Gastroesophageal sphincter (tissue), 3 donors: Measurements from ENCODE around the gene ALK.

Experiments
- CTCF ChIP-seq, 4 experiments: fragments of 200-600 bp in 2 of 4; fragments of 450-650 bp in 2 of 4; sonication (generic) in 1 of 4; IDR thresholded peaks; one replicate each; pipeline ENCODE4 v1.5.1; 2017 to 2019; ENCODE audit warnings: antibody characterized with exemption in 4 of 4, mild to moderate bottlenecking in 2 of 4, moderate library complexity in 2 of 4
- POLR2AphosphoS5 ChIP-seq: sonication (generic); formaldehyde crosslinking; IDR thresholded peaks from one replicate; pipeline ENCODE4 v1.6.1; 2017; ENCODE audit warnings: antibody characterized with exemption

DNA sequence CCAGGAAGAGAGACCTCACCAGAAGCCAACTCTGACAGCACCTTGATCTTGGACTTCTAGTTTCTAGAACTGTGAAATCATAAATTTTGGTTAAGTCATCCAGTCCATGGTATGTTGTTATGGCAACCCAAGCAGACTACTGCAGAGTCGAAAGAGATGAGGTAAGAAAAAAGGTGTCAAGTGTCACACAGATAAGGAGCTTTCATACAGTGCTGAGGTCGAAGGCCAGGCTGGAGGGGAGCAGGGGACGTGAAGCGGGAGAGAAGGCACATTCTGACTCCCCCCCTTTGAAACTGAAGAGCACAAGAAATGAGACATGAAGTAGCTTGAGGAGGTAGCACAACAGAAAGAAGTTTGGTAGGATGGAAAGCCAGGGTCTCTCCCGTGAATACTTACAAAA, 110.4 kb downstream of the ALK start:
- TF ChIP-seq POLR2AphosphoS5, result no peak
- no peak for TF ChIP-seq CTCF (IDR thresholded peaks at IDR 0.05)
